Common myeloid progenitor, CD34-positive (primary cell): ENCODE measurements around the gene FBXO3.
A peak's percentile ranks its signal among the peaks of the same experiment; 100 is the strongest.

Source experiments
- CTCF ChIA-PET: fragments of 350-600 bp; sonication (Branson Sonifier 250); formaldehyde crosslinking; loops from one replicate; lab custom pipeline; 2021; ENCODE audit warnings: antibody characterized with exemption; lab: Charles Lee
- POLR2A ChIA-PET: fragments of 350-600 bp; sonication (Branson Sonifier 250); formaldehyde crosslinking; loops from one replicate; lab custom pipeline; 2021; ENCODE audit warnings: antibody characterized with exemption; lab: Charles Lee
- DNase-seq, 3 donors: peaks; one replicate each; pipeline versions ENCODE4 v3.0.0 to v3.0.0-alpha.2; 2013
- H3K27ac ChIP-seq, 2 experiments: 1 replicate in 1 of 2; 2 replicates in 1 of 2; pipeline ENCODE4 v1.7.0; 2013; ENCODE audit warnings: inconsistent platforms in 2 of 2, low read length in 2 of 2, mild to moderate bottlenecking in 2 of 2, low read depth in 1 of 2, moderate library complexity in 1 of 2; ENCODE audit not compliant: severe bottlenecking in 2 of 2, insufficient read depth in 1 of 2, poor library complexity in 1 of 2
- H3K27me3 ChIP-seq, 5 experiments: replicated peaks in 2 of 5; 1 replicate in 3 of 5; 2 replicates in 2 of 5; pipeline versions ENCODE4 v1.6.1 to v1.7.0; 2013; ENCODE audit warnings: low read length in 4 of 5, mild to moderate bottlenecking in 2 of 5, moderate library complexity in 2 of 5, inconsistent platforms in 1 of 5; ENCODE audit not compliant: insufficient read depth in 5 of 5, control insufficient read depth in 4 of 5
- H3K36me3 ChIP-seq, 4 experiments: 1 replicate in 2 of 4; 2 replicates in 2 of 4; pipeline versions ENCODE4 v1.6.1 to v1.7.0; 2013; ENCODE audit warnings: low read length in 3 of 4, control low read depth in 1 of 4, mild to moderate bottlenecking in 1 of 4; ENCODE audit not compliant: control insufficient read depth in 4 of 4, insufficient read depth in 4 of 4
- H3K4me1 ChIP-seq, 4 experiments: 1 replicate in 3 of 4; 2 replicates in 1 of 4; pipeline versions ENCODE4 v1.6.1 to v1.7.1; 2013; ENCODE audit warnings: low read length in 3 of 4, mild to moderate bottlenecking in 3 of 4, control low read depth in 1 of 4, inconsistent platforms in 1 of 4, moderate library complexity in 1 of 4; ENCODE audit not compliant: control insufficient read depth in 4 of 4, insufficient read depth in 4 of 4; ENCODE audit errors: control extremely low read depth in 1 of 4
- H3K4me3 ChIP-seq, 7 experiments: 1 replicate in 4 of 7; 2 replicates in 3 of 7; pipeline versions ENCODE4 v1.5.1 to v1.7.0; 2013; ENCODE audit warnings: mild to moderate bottlenecking in 7 of 7, low read length in 6 of 7, moderate library complexity in 6 of 7, inconsistent platforms in 2 of 7, low read depth in 2 of 7, control low read depth in 1 of 7; ENCODE audit not compliant: insufficient read depth in 4 of 7, control insufficient read depth in 1 of 7; ENCODE audit errors: extremely low read depth in 1 of 7
- H3K9me3 ChIP-seq, 5 experiments: 1 replicate in 4 of 5; 2 replicates in 1 of 5; pipeline versions ENCODE4 v1.6.1 to v1.7.1; 2013; ENCODE audit warnings: low read length in 4 of 5, mild to moderate bottlenecking in 2 of 5, inconsistent platforms in 1 of 5, low read depth in 1 of 5, moderate library complexity in 1 of 5; ENCODE audit not compliant: control insufficient read depth in 4 of 5, insufficient read depth in 2 of 5; ENCODE audit errors: control extremely low read depth in 1 of 5
- WGBS: methylation state at CpG from one replicate; pipeline ENCODE4 v1.1.5; 2013; ENCODE audit not compliant: insufficient coverage; 5-methylcytosine and 5-hydroxymethylcytosine counted together

Gene FBXO3

GRCh38 chr11:33753304-33753967 is 20.9 kb downstream of the FBXO3 start:
- Histone ChIP-seq H3K9me3 (no peaks in the 10 kb centered on the region), H3K27me3 (no peaks in the 10 kb centered on the region), H3K27ac (no peak overlapping the region), H3K36me3 (peaks cover 22 to 70% (median 27%) of the 10 kb centered on the region in 4 experiments), H3K4me3 (no peak overlapping the region), H3K4me1 (no peaks in the 10 kb centered on the region)
- no peak for DNase-seq
- POLR2A ChIA-PET = no interaction called here
- 49% methylated on average over 3 of the region's 4 CpGs for WGBS
- CTCF ChIA-PET = interaction anchor here (1.9 to 4.5 kb wide), 2 partner anchors 8 to 10 kb away, joined by 6 to 27 read pairs; no protein-coding TSS in a partner anchor

DNA sequence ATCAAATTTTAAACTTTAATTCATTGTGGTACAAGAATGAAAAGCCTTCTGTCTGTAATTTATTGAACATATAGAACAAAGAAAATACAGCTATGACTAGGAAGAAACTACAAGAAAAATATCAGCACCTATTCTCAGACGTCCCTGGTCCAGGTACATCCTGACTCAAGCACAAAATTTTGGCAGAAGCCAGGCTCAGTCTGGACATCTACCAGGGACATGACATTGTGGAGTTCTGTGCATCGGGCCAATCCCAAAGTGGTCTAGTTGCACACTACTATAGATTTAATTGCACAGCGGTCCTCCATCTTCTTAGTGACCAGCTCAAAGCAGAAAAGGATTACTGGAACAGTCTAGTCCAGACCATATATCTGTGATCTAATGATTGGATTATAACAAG is 22.4 kb downstream of the FBXO3 start:
- H3K4me1 ChIP-seq = no peaks in the 10 kb centered on the region
- H3K36me3 ChIP-seq = peaks cover 22 to 67% (median 27%) of the 10 kb centered on the region in 4 experiments
- POLR2A ChIA-PET = no interaction called here
- CTCF ChIA-PET = interaction anchor here (1.9 to 4.5 kb wide), 2 partner anchors 8 to 10 kb away, joined by 6 to 27 read pairs; no protein-coding TSS in a partner anchor
- H3K4me3 ChIP-seq = no peak overlapping the region
- no peak overlapping the region for H3K27ac ChIP-seq
- no peaks in the 10 kb centered on the region for H3K27me3 ChIP-seq
- 100% methylated on average over 2 of the region's 3 CpGs for WGBS
- H3K9me3 ChIP-seq = no peaks in the 10 kb centered on the region
- no peak for DNase-seq

GRCh38 chr11:33747979-33748378 is 26.3 kb downstream of the FBXO3 start:
- H3K36me3 ChIP-seq = peaks cover 7 to 56% (median 12%) of the 10 kb centered on the region in 4 experiments
- POLR2A ChIA-PET = no interaction called here
- CTCF ChIA-PET = interaction anchor here (0.6 to 8.1 kb wide), 3 partner anchors 31 to 60 kb away, joined by 3 to 151 read pairs (median 3); no protein-coding TSS in a partner anchor

GRCh38 chr11:33743291-33743690 is 31.0 kb downstream of the FBXO3 start:
- ChIA-PET POLR2A (interaction anchor here (1.2 to 1.8 kb wide), 3 partner anchors 27 to 39 kb away, joined by 3 to 9 read pairs (median 4); no protein-coding TSS in a partner anchor), CTCF (interaction anchor here (0.6 to 8.1 kb wide), 19 partner anchors 10 to 704 kb away, joined by 3 to 151 read pairs (median 5); partner anchors contain the start of gene FBXO3)
- Histone ChIP-seq H3K27me3 (no peaks in the 10 kb centered on the region), H3K27ac (no peak overlapping the region), H3K4me3 (no peak overlapping the region), H3K9me3 (no peaks in the 10 kb centered on the region), H3K4me1 (no peaks in the 10 kb centered on the region), H3K36me3 (peaks cover 5 to 27% (median 8%) of the 10 kb centered on the region in 4 experiments)
- no peak for DNase-seq
- WGBS = 99% methylated on average over 5 of the region's 5 CpGs

More at GRCh38 chr11:33747979-33748378, 26.3 kb downstream of the FBXO3 start:
- no peak for DNase-seq
- H3K4me1 ChIP-seq = no peaks in the 10 kb centered on the region
- no peaks in the 10 kb centered on the region for H3K27me3 ChIP-seq
- H3K27ac ChIP-seq = no peak overlapping the region
- WGBS = no CpG with 5 or more reads among the region's 2 CpGs
- no peak overlapping the region for H3K4me3 ChIP-seq
- H3K9me3 ChIP-seq = no peaks in the 10 kb centered on the region

- H3K36me3 ChIP-seq = peaks cover 4 to 22% (median 8%) of the 10 kb centered on the region in 4 experiments
- WGBS = no CpG with 5 or more reads among the region's 3 CpGs
- ChIA-PET CTCF (interaction anchor here (0.7 to 8.1 kb wide), 30 partner anchors 9 to 396 kb away, joined by 3 to 151 read pairs (median 4); partner anchors contain the start of genes C11orf91 and FBXO3), POLR2A (interaction anchor here (1.2 to 1.8 kb wide), 3 partner anchors 26 to 38 kb away, joined by 3 to 9 read pairs (median 4); no protein-coding TSS in a partner anchor)
- H3K4me1 ChIP-seq = peaks cover 0 to 3% (median under 1%) of the 10 kb centered on the region in 4 experiments
- H3K27ac ChIP-seq = no peak overlapping the region
- no peaks in the 10 kb centered on the region for H3K27me3 ChIP-seq
- peak; percentile 43 to 61 (median 56) for DNase-seq
- no peak overlapping the region for H3K4me3 ChIP-seq
- H3K9me3 ChIP-seq = no peaks in the 10 kb centered on the region
These were observed 32.0 kb downstream of the FBXO3 start for GRCh38 chr11:33742249-33742851.

GRCh38 chr11:33741806-33742205 is 32.5 kb downstream of the FBXO3 start:
- no peaks in the 10 kb centered on the region for H3K27me3 ChIP-seq
- H3K4me1 ChIP-seq = peaks cover 0 to 9% (median 6%) of the 10 kb centered on the region in 4 experiments
- DNase-seq = no peak
- no peak overlapping the region for H3K4me3 ChIP-seq
- no peak overlapping the region for H3K27ac ChIP-seq
- no peaks in the 10 kb centered on the region for H3K9me3 ChIP-seq
- 86% methylated on average over 6 of the region's 7 CpGs for WGBS
- peaks cover 3 to 20% (median 4%) of the 10 kb centered on the region in 4 experiments for H3K36me3 ChIP-seq
- ChIA-PET POLR2A (interaction anchor here (1.3 to 1.8 kb wide), 2 partner anchors 25 to 37 kb away, joined by 3 to 9 read pairs; no protein-coding TSS in a partner anchor), CTCF (interaction anchor here (0.8 to 8.1 kb wide), 22 partner anchors 8 to 395 kb away, joined by 3 to 151 read pairs (median 6); partner anchors contain the start of gene C11orf91)
